IPS-18c (cell line): ENCODE results near the gene MEG3.

Experiments used
- H3K4me3 ChIP-seq: 2 replicates; pipeline ENCODE4 v1.7.0; 2013; ENCODE audit warnings: low read depth, mild to moderate bottlenecking, low read length, moderate library complexity; ENCODE audit not compliant: insufficient read depth
- H3K9me3 ChIP-seq: one replicate; pipeline ENCODE4 v1.6.1; 2013; ENCODE audit warnings: mild to moderate bottlenecking, low read length, moderate library complexity; ENCODE audit not compliant: control insufficient read depth, insufficient read depth

The MEG3 gene

GRCh38 chr14:100825713-100826331 lies at the start of gene MEG3:
Gene MEG3, plus strand, starts transcription at chr14:100826118.
- Histone ChIP-seq H3K9me3 (peaks cover 6% of the 10 kb centered on the region), H3K4me3 (no peak within 1 kb of the TSS)

- H3K9me3 ChIP-seq: peaks cover 1% of the 10 kb centered on the region
- no peak overlapping the region for H3K4me3 ChIP-seq
Observed at GRCh38 chr14:100776681-100777365, 49.1 kb upstream of the MEG3 start.

- H3K4me3 ChIP-seq: no peak overlapping the region
Observed at GRCh38 chr14:100777366-100777817, 48.5 kb upstream of the MEG3 start.

GRCh38 chr14:100777818-100778525 lies 47.9 kb upstream of the MEG3 start:
- no peak overlapping the region for H3K4me3 ChIP-seq
- H3K9me3 ChIP-seq: no peaks in the 10 kb centered on the region

More at GRCh38 chr14:100777366-100777817, 48.5 kb upstream of the MEG3 start:
- H3K9me3 ChIP-seq: no peaks in the 10 kb centered on the region

- no peak overlapping the region for H3K4me3 ChIP-seq
- H3K9me3 ChIP-seq: no peaks in the 10 kb centered on the region
Observed at GRCh38 chr14:100778526-100778882, 47.4 kb upstream of the MEG3 start.

- Histone ChIP-seq H3K9me3 (no peaks in the 10 kb centered on the region), H3K4me3 (no peak overlapping the region)
Observed at GRCh38 chr14:100778951-100779690, 46.8 kb upstream of the MEG3 start.

- H3K9me3 ChIP-seq: no peaks in the 10 kb centered on the region
- H3K4me3 ChIP-seq: no peak overlapping the region
Observed at GRCh38 chr14:100779691-100780080, 46.2 kb upstream of the MEG3 start.

- Histone ChIP-seq H3K9me3 (no peaks in the 10 kb centered on the region), H3K4me3 (no peak overlapping the region)
Observed at GRCh38 chr14:100780246-100780645, 45.7 kb upstream of the MEG3 start.

GRCh38 chr14:100780646-100781355 lies 45.1 kb upstream of the MEG3 start:
- H3K4me3 ChIP-seq: no peak overlapping the region
- H3K9me3 ChIP-seq: no peaks in the 10 kb centered on the region

- no peak overlapping the region for H3K4me3 ChIP-seq
Observed at GRCh38 chr14:100781952-100782351, 44.0 kb upstream of the MEG3 start.

GRCh38 chr14:100782516-100783320 lies 43.2 kb upstream of the MEG3 start:
- H3K4me3 ChIP-seq: no peak overlapping the region
- H3K9me3 ChIP-seq: no peaks in the 10 kb centered on the region

More at GRCh38 chr14:100781952-100782351, 44.0 kb upstream of the MEG3 start:
- H3K9me3 ChIP-seq: no peaks in the 10 kb centered on the region

- Histone ChIP-seq H3K4me3 (no peak overlapping the region), H3K9me3 (no peaks in the 10 kb centered on the region)
Observed at GRCh38 chr14:100783630-100784370, 42.1 kb upstream of the MEG3 start.

GRCh38 chr14:100784523-100785337 lies 41.2 kb upstream of the MEG3 start:
- no peaks in the 10 kb centered on the region for H3K9me3 ChIP-seq
- no peak overlapping the region for H3K4me3 ChIP-seq

GRCh38 chr14:100785338-100785615 lies 40.6 kb upstream of the MEG3 start:
- H3K9me3 ChIP-seq: no peaks in the 10 kb centered on the region

GRCh38 chr14:100785626-100786025 lies 40.3 kb upstream of the MEG3 start:
- Histone ChIP-seq H3K9me3 (no peaks in the 10 kb centered on the region), H3K4me3 (no peak overlapping the region)

More at GRCh38 chr14:100785338-100785615, 40.6 kb upstream of the MEG3 start:
- no peak overlapping the region for H3K4me3 ChIP-seq
